Activated CD8-positive, alpha-beta T cell treated with anti-CD3 and anti-CD28 coated beads for 36 hours (primary cell): ENCODE results near the gene AGBL1. TPM values are rescaled to one million over a fixed set of nuclear protein-coding genes. Genes with fewer than 3 reads are reported as not detected.

Experiments used
- ATAC-seq: fragments of 200-7000 bp; cut with Tn5 transposase; one replicate; pipeline ENCODE4 v1.10.0; 2021; ENCODE audit warnings: mild to moderate bottlenecking, moderate library complexity
- CTCF ChIA-PET: fragments of 350-600 bp; sonication (Branson Sonifier 250); formaldehyde crosslinking; loops from one replicate; lab custom pipeline; 2021; ENCODE audit warnings: antibody characterized with exemption; lab: Charles Lee
- POLR2A ChIA-PET: fragments of 350-600 bp; sonication (Branson Sonifier 250); formaldehyde crosslinking; loops from one replicate; lab custom pipeline; 2021; ENCODE audit warnings: antibody characterized with exemption; lab: Charles Lee
- DNase-seq: peaks from one replicate; pipeline ENCODE4 v3.0.0-alpha.2; 2020
- H3K27ac Mint-ChIP-seq: one replicate; pipeline ENCODE4 v1.8.0; 2021; ENCODE audit warnings: mild to moderate bottlenecking, mixed read lengths
- H3K27me3 Mint-ChIP-seq: one replicate; pipeline ENCODE4 v1.8.0; 2021; ENCODE audit warnings: mixed read lengths
- H3K36me3 Mint-ChIP-seq: one replicate; pipeline ENCODE4 v1.8.0; 2021; ENCODE audit warnings: low read depth, mixed read lengths
- H3K4me1 Mint-ChIP-seq: one replicate; pipeline ENCODE4 v1.8.0; 2021; ENCODE audit warnings: low read depth, mixed read lengths
- H3K4me3 Mint-ChIP-seq: one replicate; pipeline ENCODE4 v1.8.0; 2021; ENCODE audit warnings: mild to moderate bottlenecking, moderate library complexity, mixed read lengths
- H3K9me3 Mint-ChIP-seq: one replicate; pipeline ENCODE4 v1.8.0; 2021; ENCODE audit warnings: mixed read lengths
- intact Hi-C: fragments of 100-400 bp; cut with micrococcal nuclease; formaldehyde crosslinking; loops from one replicate; pipeline ENCODE4 v1.10.0; 2022
- total RNA-seq, 2 experiments: library from RNA; stranded (reverse); gene quantifications; one replicate each; pipeline ENCODE4 v1.2.3, GENCODE V29; 2021
- TF ChIP-seq, protein P1 (sequence below): fragments of 200-600 bp; IDR thresholded peaks from one replicate; pipeline ENCODE4 v1.8.0; 2022; ENCODE audit warnings: antibody characterized with exemption, mild to moderate bottlenecking

Gene AGBL1
- total RNA-seq, 2 experiments from 2014 or later: not detected

DNA sequence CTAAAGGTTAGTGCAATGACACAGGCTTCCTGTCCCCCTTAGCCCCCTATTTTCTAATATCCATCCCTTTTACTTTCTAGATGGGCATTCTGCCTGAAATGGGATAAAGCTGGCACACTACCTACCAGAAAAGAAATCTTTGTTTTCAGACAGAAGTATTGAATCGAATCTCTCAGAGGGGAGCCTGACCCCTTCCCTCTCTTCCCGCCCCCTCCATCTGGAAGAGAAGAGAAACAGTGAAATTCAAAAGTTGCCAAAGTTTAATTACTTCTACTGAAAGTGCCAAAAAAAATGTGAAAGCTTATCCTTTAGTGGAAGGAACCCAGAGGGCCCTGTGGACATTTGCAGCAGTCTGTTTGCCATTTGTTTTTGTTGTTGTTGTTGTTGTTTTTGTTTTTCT is 523.8 kb downstream of the AGBL1 start:
- H3K9me3 Mint-ChIP-seq: no peaks in the 10 kb centered on the region
- ChIA-PET POLR2A (no interaction called here), CTCF (interaction anchor here (1.0 kb wide), 1 partner anchor 140 kb away, joined by 4 read pairs; no protein-coding TSS in a partner anchor)
- no peak overlapping the region for H3K4me3 Mint-ChIP-seq
- TF ChIP-seq, protein P1, sequence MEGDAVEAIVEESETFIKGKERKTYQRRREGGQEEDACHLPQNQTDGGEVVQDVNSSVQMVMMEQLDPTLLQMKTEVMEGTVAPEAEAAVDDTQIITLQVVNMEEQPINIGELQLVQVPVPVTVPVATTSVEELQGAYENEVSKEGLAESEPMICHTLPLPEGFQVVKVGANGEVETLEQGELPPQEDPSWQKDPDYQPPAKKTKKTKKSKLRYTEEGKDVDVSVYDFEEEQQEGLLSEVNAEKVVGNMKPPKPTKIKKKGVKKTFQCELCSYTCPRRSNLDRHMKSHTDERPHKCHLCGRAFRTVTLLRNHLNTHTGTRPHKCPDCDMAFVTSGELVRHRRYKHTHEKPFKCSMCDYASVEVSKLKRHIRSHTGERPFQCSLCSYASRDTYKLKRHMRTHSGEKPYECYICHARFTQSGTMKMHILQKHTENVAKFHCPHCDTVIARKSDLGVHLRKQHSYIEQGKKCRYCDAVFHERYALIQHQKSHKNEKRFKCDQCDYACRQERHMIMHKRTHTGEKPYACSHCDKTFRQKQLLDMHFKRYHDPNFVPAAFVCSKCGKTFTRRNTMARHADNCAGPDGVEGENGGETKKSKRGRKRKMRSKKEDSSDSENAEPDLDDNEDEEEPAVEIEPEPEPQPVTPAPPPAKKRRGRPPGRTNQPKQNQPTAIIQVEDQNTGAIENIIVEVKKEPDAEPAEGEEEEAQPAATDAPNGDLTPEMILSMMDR: no peak
- no peak for DNase-seq
- intact Hi-C loops: no loop called here
- H3K27me3 Mint-ChIP-seq: no peaks in the 10 kb centered on the region
- H3K4me1 Mint-ChIP-seq: no peaks in the 10 kb centered on the region
- no peak overlapping the region for H3K27ac Mint-ChIP-seq
- H3K36me3 Mint-ChIP-seq: no peaks in the 10 kb centered on the region
- no peak for ATAC-seq

DNA sequence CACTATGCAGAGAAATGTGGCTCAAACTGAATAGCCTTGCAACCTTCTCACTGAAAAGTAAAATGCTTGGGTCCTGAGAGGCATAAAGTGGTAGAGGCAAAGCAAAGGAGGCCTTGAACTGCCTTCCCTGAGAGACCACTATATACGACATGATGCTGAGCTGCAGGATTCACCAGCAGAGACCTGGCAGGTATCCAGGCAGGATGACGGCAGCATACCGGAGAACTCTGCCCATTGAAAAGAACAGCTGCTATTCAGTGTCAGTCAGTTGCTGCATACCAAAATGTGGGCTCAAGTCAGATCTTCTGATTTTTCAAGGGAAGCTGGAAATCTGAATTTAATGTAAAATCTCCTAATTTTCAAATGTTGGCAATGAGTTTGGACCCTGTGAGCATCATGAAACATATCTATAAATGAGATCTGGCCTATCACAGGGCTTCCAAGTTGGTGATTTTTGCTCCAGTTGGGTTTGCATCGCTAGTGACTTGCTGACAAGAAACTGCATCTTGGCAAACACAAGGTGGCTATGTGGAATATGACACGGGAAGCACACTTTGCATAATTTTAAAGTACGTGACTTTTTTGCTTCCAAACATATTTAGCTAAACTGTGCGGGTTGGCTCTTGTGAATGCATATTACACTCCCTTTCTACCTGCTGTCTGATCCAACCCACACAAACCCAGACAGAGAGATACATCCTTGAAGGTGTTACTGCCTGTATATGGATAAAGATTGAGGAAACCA is 529.0 kb downstream of the AGBL1 start:
- intact Hi-C loops: no loop called here
- TF ChIP-seq, protein P1: no peak
- Mint-ChIP-seq H3K9me3 (no peaks in the 10 kb centered on the region), H3K27me3 (no peaks in the 10 kb centered on the region), H3K4me3 (no peak overlapping the region), H3K27ac (no peak overlapping the region), H3K36me3 (no peaks in the 10 kb centered on the region), H3K4me1 (peaks cover 19% of the 10 kb centered on the region)
- no peak for ATAC-seq
- ChIA-PET POLR2A (no interaction called here), CTCF (no interaction called here)
- no peak for DNase-seq

- H3K9me3 Mint-ChIP-seq: no peaks in the 10 kb centered on the region
- no peaks in the 10 kb centered on the region for H3K36me3 Mint-ChIP-seq
- TF ChIP-seq, protein P1: no peak
- no peak overlapping the region for H3K4me3 Mint-ChIP-seq
- DNase-seq (no peak), ATAC-seq (no peak)
- H3K27me3 Mint-ChIP-seq: no peaks in the 10 kb centered on the region
- CTCF ChIA-PET: no interaction called here
- POLR2A ChIA-PET: no interaction called here
- peaks cover 19% of the 10 kb centered on the region for H3K4me1 Mint-ChIP-seq
- no peak overlapping the region for H3K27ac Mint-ChIP-seq
- intact Hi-C loops: no loop called here
These were observed 529.6 kb downstream of the AGBL1 start for GRCh38 chr15:86609275-86609674.

GRCh38 chr15:86610038-86610437 is 530.4 kb downstream of the AGBL1 start:
- no peak overlapping the region for H3K27ac Mint-ChIP-seq
- TF ChIP-seq, protein P1: no peak
- no peak for DNase-seq
- H3K27me3 Mint-ChIP-seq: no peaks in the 10 kb centered on the region
- CTCF ChIA-PET: no interaction called here
- H3K4me1 Mint-ChIP-seq: peaks cover 26% of the 10 kb centered on the region
- peak; percentile 37 for ATAC-seq
- intact Hi-C loops: loop anchor here (5.0 kb wide), 1 partner anchor 268 kb away; no protein-coding TSS in a partner anchor
- H3K4me3 Mint-ChIP-seq: no peak overlapping the region
- H3K36me3 Mint-ChIP-seq: peaks cover under 1% of the 10 kb centered on the region
- POLR2A ChIA-PET: no interaction called here
- H3K9me3 Mint-ChIP-seq: no peaks in the 10 kb centered on the region

DNA sequence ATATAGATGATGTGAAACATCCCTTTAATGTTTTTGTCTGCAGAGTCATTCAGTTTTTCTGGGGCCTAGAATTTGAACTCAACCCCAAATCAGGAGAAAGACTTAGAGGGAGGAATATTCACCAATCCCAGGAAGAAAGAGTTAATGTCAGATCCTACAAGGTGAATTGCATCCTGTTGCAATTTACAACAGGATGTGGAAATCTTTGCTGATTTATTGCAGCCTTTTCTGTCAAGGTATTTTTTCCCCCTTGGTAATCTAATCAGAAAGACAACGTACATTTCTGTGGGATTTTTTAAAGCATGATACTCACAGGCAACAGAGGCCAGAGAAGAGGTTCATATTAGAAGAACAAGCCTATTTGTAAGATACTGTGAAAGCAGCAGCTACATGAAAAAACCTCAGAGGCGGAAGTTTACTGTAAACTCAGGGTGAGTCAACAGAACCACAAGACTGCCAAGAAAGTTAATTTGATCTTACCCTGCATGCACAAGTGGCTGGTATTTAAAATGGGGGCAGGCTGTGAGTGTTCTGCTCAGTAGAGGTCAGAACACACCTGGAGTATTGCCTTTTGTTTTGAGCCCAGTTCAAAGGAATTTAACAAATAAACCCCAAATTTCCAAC is 531.9 kb downstream of the AGBL1 start:
- H3K4me3 Mint-ChIP-seq: no peak overlapping the region
- TF ChIP-seq, protein P1: no peak
- POLR2A ChIA-PET: no interaction called here

More for the DNA sequence above, 531.9 kb downstream of the AGBL1 start:
- peaks cover 2% of the 10 kb centered on the region for H3K36me3 Mint-ChIP-seq
- CTCF ChIA-PET: interaction anchor here (1.4 kb wide), 1 partner anchor 18 kb away, joined by 3 read pairs; no protein-coding TSS in a partner anchor
- intact Hi-C loops: loop anchor here (5.0 kb wide), 1 partner anchor 269 kb away; no protein-coding TSS in a partner anchor
- ATAC-seq: peak; percentile 80
- H3K4me1 Mint-ChIP-seq: peaks cover 40% of the 10 kb centered on the region
- DNase-seq: peak; percentile 33
- H3K27ac Mint-ChIP-seq: no peak overlapping the region
- no peaks in the 10 kb centered on the region for H3K9me3 Mint-ChIP-seq
- H3K27me3 Mint-ChIP-seq: no peaks in the 10 kb centered on the region
